DOHH2 (cell line): ENCODE results near the gene SLC12A8.

Experiments used
- H3F3A ChIP-seq: fragments of 200-600 bp; sonication (generic), shearing (Covaris generic); 2 replicates; pipeline ENCODE4 v1.6.0; 2016; ENCODE audit warnings: antibody characterized with exemption, mild to moderate bottlenecking; ENCODE audit not compliant: control insufficient read depth, insufficient read depth
- H3K27ac ChIP-seq: fragments of 200-600 bp; sonication (generic); 2 replicates; pipeline ENCODE4 v1.5.1; 2014; ENCODE audit warnings: low read depth, mild to moderate bottlenecking, low read length, moderate library complexity
- H3K27me3 ChIP-seq: fragments of 200-600 bp; sonication (generic); 2 replicates; pipeline ENCODE4 v1.6.1; 2014; ENCODE audit warnings: mild to moderate bottlenecking, low read length, mixed read lengths; ENCODE audit not compliant: control insufficient read depth
- H3K36me3 ChIP-seq: fragments of 200-600 bp; sonication (generic); 2 replicates; pipeline ENCODE4 v1.6.1; 2014; ENCODE audit warnings: mild to moderate bottlenecking, low read length, moderate library complexity, mixed read lengths; ENCODE audit not compliant: control insufficient read depth
- H3K4me1 ChIP-seq: fragments of 200-600 bp; sonication (generic); 2 replicates; pipeline ENCODE4 v1.6.1; 2014; ENCODE audit warnings: mild to moderate bottlenecking, low read length, mixed read lengths; ENCODE audit not compliant: control insufficient read depth
- H3K4me2 ChIP-seq: fragments of 200-600 bp; sonication (generic); 2 replicates; pipeline ENCODE4 v1.6.0; 2014; ENCODE audit warnings: mild to moderate bottlenecking, low read length, moderate library complexity
- H3K4me3 ChIP-seq: fragments of 200-600 bp; sonication (generic); 2 replicates; pipeline ENCODE4 v1.5.1; 2014; ENCODE audit warnings: mild to moderate bottlenecking, low read length, mixed read lengths
- H3K79me2 ChIP-seq: fragments of 200-600 bp; sonication (generic); 2 replicates; pipeline ENCODE4 v1.6.1; 2014; ENCODE audit warnings: mild to moderate bottlenecking, low read length, mixed read lengths; ENCODE audit not compliant: control insufficient read depth
- H3K9me2 ChIP-seq: fragments of 200-600 bp; sonication (generic); replicated peaks from 2 replicates; pipeline ENCODE4 v1.6.1; 2014; ENCODE audit warnings: mild to moderate bottlenecking, low read length, mixed read lengths; ENCODE audit not compliant: control insufficient read depth
- H3K9me3 ChIP-seq: fragments of 200-600 bp; sonication (generic); 2 replicates; pipeline ENCODE4 v1.6.1; 2014; ENCODE audit warnings: antibody characterized with exemption, low read length, mixed read lengths; ENCODE audit not compliant: control insufficient read depth, insufficient read depth
- H4K20me1 ChIP-seq: fragments of 200-600 bp; sonication (generic); 2 replicates; pipeline ENCODE4 v1.6.0; 2014; ENCODE audit warnings: low read depth, mild to moderate bottlenecking, antibody characterized with exemption, low read length, moderate library complexity; ENCODE audit not compliant: control insufficient read depth, insufficient read depth
- CTCF ChIP-seq: fragments of 200-600 bp; sonication (generic); IDR thresholded peaks from one replicate; pipeline ENCODE4 v1.5.1; 2014; ENCODE audit warnings: antibody characterized with exemption, mild to moderate bottlenecking, low read depth, low read length; ENCODE audit not compliant: poor library complexity, severe bottlenecking
- EZH2phosphoT487 ChIP-seq: fragments of 200-600 bp; sonication (generic); IDR thresholded peaks from 2 replicates; pipeline ENCODE4 v1.6.1; 2017; ENCODE audit warnings: borderline replicate concordance, mild to moderate bottlenecking, antibody characterized with exemption, low read length, moderate library complexity, mixed read lengths

The SLC12A8 gene

GRCh38 chr3:125107363-125107762 is 105.2 kb downstream of the SLC12A8 start:
- Histone ChIP-seq H4K20me1 (no peaks in the 10 kb centered on the region), H3K9me2 (no peaks in the 10 kb centered on the region), H3K79me2 (no peaks in the 10 kb centered on the region), H3K4me3 (no peak overlapping the region), H3K36me3 (no peaks in the 10 kb centered on the region), H3K27me3 (peaks cover 14% of the 10 kb centered on the region), H3K4me1 (peaks cover 10% of the 10 kb centered on the region), H3K4me2 (no peak overlapping the region), H3F3A (no peaks in the 10 kb centered on the region), H3K27ac (no peak overlapping the region), H3K9me3 (no peaks in the 10 kb centered on the region)
- TF ChIP-seq CTCF, result no peak
- no peak for TF ChIP-seq EZH2phosphoT487

- H3K9me2 ChIP-seq, result no peaks in the 10 kb centered on the region
- H3K79me2 ChIP-seq, result no peaks in the 10 kb centered on the region
- H3K4me1 ChIP-seq, result peaks cover 10% of the 10 kb centered on the region
- H3K27me3 ChIP-seq, result peaks cover 14% of the 10 kb centered on the region
- H3K27ac ChIP-seq, result no peak overlapping the region
- no peak overlapping the region for H3K4me3 ChIP-seq
- H3F3A ChIP-seq, result no peaks in the 10 kb centered on the region
- H3K36me3 ChIP-seq, result no peaks in the 10 kb centered on the region
- TF ChIP-seq EZH2phosphoT487 (no peak), CTCF (no peak)
- H4K20me1 ChIP-seq, result no peaks in the 10 kb centered on the region
- H3K4me2 ChIP-seq, result no peak overlapping the region
- H3K9me3 ChIP-seq, result no peaks in the 10 kb centered on the region
Observed at GRCh38 chr3:125105116-125105515, 107.4 kb downstream of the SLC12A8 start.

GRCh38 chr3:125104639-125105038 is 107.9 kb downstream of the SLC12A8 start:
- H3K79me2 ChIP-seq, result no peaks in the 10 kb centered on the region
- no peaks in the 10 kb centered on the region for H3K9me2 ChIP-seq
- no peak overlapping the region for H3K27ac ChIP-seq
- H3K4me1 ChIP-seq, result peaks cover 10% of the 10 kb centered on the region
- H4K20me1 ChIP-seq, result no peaks in the 10 kb centered on the region
- no peaks in the 10 kb centered on the region for H3F3A ChIP-seq
- no peaks in the 10 kb centered on the region for H3K9me3 ChIP-seq
- TF ChIP-seq CTCF, result no peak
- no peak for TF ChIP-seq EZH2phosphoT487
- H3K36me3 ChIP-seq, result no peaks in the 10 kb centered on the region
- no peak overlapping the region for H3K4me2 ChIP-seq
- H3K4me3 ChIP-seq, result no peak overlapping the region
- H3K27me3 ChIP-seq, result peaks cover 14% of the 10 kb centered on the region

- no peaks in the 10 kb centered on the region for H3K79me2 ChIP-seq
- no peak for TF ChIP-seq CTCF
- no peak for TF ChIP-seq EZH2phosphoT487
- H3K4me3 ChIP-seq, result no peak overlapping the region
Observed at GRCh38 chr3:125103406-125103805, 109.1 kb downstream of the SLC12A8 start.

More at GRCh38 chr3:125103406-125103805, 109.1 kb downstream of the SLC12A8 start:
- Histone ChIP-seq H4K20me1 (no peaks in the 10 kb centered on the region), H3F3A (no peaks in the 10 kb centered on the region), H3K4me2 (no peak overlapping the region), H3K27me3 (peaks cover 9% of the 10 kb centered on the region), H3K9me3 (no peaks in the 10 kb centered on the region), H3K9me2 (no peaks in the 10 kb centered on the region), H3K27ac (no peak overlapping the region), H3K4me1 (peaks cover 8% of the 10 kb centered on the region), H3K36me3 (no peaks in the 10 kb centered on the region)
